HuH-7.5 (cell line): Measurements from ENCODE around the gene MID2.
"Not testable (repeated sequence)": the region's sequence is repeated elsewhere in the genome, so short reads cannot be mapped to it uniquely, and the experiment has no call there.

Experiments
- DNase-seq: peaks from one replicate; pipeline ENCODE4 v3.0.0; 2011; ENCODE audit warnings: low spot score

Gene MID2

GRCh38 chrX:107955337-107955736 lies 129.7 kb downstream of the MID2 start:
- not testable (repeated sequence) for DNase-seq

- DNase-seq: no peak
Measured at GRCh38 chrX:107968623-107969022, 143.0 kb downstream of the MID2 start.

- no peak for DNase-seq
Measured at GRCh38 chrX:107970073-107970472, 144.4 kb downstream of the MID2 start.

GRCh38 chrX:107971636-107972035 lies 146.0 kb downstream of the MID2 start:
- no peak for DNase-seq
